GM19351 (cell line): ENCODE results near the gene FZR1.
"Not testable (repeated sequence)": the region's sequence is repeated elsewhere in the genome, so short reads cannot be mapped to it uniquely, and the experiment has no call there.

Source experiments
- ATAC-seq: cut with Tn5 transposase; IDR thresholded peaks from one replicate; pipeline ENCODE4 v1.9.1; 2021; ENCODE audit warnings: mild to moderate bottlenecking, moderate library complexity; ENCODE audit not compliant: unreplicated experiment

The FZR1 gene

DNA sequence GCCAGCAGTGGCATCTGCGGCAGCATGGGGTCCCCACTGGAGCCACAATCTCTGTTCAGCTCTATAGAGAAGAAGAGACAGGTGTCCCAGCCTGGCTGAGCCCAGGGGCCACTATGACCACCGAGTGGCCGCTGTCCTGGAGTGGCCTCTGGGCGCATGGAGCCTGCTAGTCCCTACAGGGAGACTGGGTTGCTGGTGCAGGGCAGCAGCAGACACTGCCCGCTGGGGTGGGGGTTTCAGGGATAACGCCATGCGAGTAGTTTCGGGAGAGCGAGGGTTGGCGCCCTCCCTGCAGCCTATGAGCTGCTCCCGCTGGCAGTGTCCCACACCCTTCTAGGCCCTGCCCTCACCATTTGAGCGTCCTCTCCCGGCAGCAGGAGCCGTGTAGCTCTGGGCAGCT is 22.0 kb downstream of the FZR1 start:
- ATAC-seq: no peak

DNA sequence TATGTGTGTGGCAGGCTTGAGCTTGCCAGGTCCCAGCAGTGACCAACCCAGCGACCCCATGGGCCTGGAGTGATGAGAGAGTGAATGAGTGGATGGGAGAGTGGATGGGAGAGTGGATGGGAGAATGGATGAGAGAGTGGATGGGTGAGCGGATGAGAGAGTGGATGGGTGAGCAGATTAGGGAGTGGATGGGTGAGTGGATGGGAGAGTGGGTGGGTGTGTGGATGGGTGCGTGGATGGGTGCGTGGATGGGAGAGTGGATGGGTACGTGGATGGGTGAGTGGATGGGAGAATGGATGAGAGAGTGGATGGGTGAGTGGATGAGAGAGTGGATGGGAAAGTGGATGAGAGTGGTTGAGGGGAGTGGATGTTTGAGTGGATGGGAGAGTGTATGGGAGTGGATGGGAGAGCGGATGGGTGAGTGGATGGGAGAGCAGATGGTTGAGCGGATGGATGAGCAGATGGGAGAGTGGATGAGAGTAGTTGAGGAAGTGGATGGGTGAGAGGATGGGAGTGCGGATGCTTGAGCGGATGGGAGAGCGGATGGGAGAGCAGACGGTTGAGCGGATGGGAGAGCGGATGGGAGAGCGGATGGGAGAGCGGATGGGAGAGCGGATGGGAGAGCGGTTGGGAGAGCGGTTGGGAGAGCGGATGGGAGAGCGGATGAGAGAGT is 22.6 kb downstream of the FZR1 start:
- ATAC-seq: no peak

DNA sequence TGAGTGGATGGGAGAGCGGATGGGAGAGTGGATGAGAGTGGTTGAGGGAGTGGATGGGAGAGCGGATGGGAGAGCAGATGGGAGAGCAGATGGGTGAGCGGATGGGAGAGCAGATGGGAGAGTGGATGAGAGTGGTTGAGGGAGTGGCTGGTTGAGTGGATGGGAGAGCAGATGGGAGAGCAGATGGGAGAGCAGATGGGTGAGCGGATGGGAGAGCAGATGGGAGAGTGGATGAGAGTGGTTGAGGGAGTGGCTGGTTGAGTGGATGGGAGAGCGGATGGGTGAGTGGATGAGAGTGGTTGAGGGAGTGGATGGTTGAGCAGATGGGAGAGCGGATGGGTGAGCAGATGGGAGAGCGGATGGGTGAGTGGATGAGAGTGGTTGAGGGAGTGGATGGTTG is 23.2 kb downstream of the FZR1 start:
- ATAC-seq: not testable (repeated sequence)

DNA sequence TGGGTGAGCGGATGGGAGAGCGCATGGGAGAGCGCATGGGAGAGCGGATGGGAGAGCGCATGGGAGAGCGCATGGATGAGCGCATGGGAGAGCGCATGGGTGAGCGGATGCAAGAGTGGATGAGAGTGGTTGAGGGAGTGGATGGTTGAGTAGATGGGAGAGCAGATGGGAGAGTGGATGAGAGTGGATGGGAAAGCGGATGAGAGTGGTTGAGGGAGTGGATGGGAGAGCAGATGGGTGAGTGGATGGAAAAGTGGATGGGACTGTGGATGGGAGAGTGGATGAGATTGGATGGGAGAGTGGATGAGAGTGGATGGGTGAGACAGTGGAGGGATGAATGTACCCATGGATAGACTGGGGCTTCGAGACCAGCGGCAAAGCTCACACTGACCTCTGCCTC is 24.3 kb downstream of the FZR1 start:
- no peak for ATAC-seq

DNA sequence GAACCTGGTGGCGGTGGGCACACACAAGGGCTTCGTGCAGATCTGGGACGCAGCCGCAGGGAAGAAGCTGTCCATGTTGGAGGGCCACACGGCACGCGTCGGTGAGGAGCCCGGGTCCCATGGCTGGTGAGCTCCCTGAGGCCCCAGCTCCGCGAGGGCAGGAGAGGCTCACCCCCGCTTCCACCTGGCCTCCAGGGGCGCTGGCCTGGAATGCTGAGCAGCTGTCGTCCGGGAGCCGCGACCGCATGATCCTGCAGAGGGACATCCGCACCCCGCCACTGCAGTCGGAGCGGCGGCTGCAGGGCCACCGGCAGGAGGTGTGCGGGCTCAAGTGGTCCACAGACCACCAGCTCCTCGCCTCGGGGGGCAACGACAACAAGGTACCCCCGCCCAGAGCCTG is 25.6 kb downstream of the FZR1 start:
- no peak for ATAC-seq

DNA sequence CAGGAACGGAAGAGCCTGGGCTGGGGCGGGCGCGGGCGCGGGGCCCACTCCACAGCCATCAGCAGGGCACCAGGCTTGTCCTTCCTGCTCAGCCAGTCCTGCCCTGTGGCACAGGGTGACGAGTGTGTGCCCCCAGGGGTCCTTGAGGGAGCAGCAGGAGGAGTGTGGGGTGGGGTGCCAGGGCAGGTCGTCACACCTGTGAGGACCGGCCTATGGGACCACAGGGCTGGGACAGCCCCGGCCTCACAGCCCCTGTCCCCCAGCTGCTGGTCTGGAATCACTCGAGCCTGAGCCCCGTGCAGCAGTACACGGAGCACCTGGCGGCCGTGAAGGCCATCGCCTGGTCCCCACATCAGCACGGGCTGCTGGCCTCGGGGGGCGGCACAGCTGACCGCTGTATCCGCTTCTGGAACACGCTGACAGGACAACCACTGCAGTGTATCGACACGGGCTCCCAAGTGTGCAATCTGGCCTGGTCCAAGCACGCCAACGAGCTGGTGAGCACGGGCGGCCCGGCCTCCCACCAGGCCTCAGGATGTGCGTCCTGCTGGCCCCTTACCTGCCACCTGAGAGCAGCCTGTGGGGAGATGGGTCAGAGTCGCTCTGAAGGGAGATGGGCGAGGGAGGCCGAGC is 26.2 kb downstream of the FZR1 start:
- no peak for ATAC-seq

DNA sequence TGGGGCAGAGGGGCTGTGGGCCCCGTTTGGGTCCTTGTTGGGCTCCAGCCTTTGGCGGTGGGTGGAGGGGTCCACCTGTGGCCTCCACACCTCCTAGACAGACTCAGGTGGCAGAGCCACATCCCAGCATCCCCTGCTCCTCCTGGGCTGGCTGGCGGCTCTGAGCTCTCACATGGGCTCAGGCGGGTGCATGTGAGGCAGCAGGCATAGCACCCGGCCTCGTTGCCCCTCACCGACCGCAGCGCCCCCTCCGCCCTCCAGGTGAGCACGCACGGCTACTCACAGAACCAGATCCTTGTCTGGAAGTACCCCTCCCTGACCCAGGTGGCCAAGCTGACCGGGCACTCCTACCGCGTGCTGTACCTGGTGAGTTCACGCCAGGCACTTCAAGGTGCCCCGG is 26.9 kb downstream of the FZR1 start:
- ATAC-seq: no peak

DNA sequence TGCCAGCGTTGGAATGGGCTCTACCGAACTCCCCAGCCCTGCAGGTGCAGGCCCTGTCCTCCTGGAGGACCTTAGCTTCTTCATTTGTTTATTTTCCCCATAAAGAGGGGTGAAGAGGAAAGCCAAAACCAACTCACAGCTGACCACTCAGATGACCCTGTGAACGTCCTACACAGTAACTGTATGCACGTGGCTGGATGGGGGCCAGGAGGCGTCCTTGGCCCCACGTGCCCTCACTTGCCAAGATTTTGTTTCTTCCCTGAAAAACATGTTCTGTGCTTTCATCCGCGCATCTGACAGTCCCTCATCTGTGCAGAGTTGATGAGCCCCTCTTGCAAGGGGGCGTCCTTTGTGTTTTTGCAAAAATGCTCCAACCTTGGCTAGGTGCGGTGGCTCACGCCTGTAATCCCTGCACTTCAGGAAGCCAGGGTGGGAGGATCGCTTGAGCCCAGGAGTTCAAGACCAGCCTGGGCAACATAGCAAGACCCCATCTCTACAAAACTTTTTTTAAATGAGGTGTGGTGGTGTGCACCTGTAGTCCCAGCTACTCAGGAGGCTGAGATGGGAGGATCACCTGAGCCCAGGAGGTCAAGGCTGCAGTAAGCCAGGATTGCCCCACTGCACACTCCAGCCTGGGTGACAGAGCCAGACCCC is 27.6 kb downstream of the FZR1 start:
- ATAC-seq: no peak

DNA sequence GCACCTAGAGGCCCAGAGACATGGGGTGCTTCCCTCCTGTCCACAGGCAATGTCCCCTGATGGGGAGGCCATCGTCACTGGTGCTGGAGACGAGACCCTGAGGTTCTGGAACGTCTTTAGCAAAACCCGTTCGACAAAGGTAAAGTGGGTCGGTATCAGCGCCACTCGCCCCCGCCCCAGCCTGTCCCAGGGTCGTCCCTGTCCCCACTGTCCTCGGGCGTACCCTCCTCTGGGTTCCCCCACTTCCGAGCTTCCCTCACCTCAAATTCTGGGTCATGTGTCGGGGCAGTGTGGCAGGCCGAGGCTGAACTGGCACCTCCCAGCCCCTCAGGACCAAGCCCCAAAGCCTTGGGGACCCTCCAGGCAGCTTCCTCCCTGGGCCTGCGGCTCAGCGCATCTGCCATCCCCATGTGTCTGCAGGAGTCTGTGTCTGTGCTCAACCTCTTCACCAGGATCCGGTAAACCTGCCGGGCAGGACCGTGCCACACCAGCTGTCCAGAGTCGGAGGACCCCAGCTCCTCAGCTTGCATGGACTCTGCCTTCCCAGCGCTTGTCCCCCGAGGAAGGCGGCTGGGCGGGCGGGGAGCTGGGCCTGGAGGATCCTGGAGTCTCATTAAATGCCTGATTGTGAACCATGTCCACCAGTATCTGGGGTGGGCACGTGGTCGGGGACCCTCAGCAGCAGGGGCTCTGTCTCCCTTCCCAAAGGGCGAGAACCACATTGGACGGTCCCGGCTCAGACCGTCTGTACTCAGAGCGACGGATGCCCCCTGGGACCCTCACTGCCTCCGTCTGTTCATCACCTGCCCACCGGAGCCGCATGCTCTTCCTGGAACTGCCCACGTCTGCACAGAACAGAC is 28.5 kb downstream of the FZR1 start:
- ATAC-seq: no peak

DNA sequence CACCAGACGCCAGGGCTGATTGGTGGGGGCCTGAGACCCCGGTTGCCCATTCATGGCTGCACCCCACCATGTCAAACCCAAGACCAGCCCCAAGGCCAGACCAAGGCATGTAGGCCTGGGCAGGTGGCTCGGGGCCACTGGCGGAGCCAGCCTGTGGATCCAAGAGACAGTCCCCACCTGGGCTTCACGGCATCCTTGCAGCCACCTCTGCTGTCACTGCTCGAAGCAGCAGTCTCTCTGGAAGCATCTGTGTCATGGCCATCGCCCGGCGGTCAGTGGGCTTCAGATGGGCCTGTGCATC is 29.1 kb downstream of the FZR1 start:
- no peak for ATAC-seq

DNA sequence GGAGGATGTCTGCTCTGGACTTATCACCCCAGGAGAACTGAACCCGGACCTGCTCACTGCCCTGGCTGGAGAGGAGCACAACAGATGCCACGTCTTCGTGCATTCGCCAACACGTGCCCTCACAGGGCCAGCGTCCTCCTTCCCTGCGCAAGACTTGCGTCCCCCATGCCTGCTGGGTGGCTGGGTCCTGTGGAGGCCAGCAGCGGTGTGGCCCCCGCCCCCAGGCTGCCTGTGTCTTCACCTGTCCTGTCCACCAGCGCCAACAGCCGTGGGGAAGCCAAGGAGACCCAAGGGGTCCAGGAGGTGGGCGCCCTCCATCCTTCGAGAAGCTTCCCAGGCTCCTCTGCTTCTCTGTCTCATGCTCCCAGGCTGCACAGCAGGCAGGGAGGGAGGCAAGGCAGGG is 29.5 kb downstream of the FZR1 start:
- ATAC-seq: no peak

DNA sequence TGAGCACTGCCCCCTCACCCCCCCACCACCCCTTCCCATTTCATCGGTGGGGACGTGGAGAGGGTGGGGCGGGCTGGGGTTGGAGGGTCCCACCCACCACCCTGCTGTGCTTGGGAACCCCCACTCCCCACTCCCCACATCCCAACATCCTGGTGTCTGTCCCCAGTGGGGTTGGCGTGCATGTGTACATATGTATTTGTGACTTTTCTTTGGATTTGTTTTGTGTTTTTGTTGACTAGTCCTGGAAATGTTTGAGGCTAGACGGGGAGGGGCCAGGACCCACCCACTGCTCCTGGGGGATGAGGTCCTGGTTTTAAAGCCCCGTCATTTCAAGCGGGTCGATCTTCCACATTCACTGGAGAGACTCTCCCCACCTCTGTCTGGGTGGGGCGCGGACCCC is 29.9 kb downstream of the FZR1 start:
- no peak for ATAC-seq

DNA sequence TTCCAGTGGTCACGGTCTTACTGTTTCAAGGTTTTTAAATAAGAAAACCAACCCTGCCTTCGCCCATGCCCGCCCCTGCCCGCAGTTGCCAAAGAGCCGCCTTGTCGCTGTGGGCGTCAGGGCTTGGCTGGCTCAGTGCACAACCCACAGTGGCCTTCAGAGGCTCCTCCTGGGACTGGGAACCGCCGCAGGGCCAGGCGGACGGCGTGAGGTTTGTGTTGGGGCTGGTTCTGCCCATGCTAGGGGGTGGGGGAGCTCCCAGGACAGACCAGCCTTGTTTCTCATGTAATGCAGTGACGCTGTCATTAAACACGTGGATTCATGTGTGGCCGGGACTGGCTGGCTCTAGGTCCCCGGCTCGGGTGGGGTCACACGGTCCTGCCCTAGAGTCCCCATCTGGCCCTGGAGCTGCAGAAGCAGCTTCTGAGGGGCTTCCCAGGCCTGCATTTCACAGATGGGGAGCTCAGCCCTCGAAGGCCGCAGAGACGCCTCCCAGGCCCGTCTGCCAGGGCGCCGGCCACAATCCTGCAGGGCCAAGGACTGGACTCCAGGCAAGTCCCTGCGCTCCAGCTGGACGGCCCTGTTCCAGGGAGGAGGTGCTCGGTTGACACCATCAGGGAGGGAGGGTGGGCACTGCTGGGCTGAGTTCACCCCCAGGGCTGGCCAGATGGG is 30.5 kb downstream of the FZR1 start:
- no peak for ATAC-seq

DNA sequence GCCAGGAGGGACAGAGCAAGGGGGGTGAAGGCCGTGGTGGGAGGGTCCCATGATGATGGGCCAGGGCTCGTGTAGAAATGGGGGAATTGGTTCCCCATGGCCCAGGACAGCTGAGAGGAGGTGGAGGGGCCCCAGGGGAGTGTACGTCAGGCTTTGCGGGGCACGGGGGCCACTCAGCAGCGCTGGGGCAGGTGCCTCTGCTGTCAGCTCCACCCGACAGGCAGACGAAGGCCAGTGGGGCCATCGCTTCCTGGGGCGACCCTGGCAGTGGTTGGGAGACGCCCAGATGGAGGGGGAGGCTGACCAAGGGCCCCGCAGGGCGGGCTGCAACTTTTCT is 31.0 kb downstream of the FZR1 start:
- ATAC-seq: no peak

DNA sequence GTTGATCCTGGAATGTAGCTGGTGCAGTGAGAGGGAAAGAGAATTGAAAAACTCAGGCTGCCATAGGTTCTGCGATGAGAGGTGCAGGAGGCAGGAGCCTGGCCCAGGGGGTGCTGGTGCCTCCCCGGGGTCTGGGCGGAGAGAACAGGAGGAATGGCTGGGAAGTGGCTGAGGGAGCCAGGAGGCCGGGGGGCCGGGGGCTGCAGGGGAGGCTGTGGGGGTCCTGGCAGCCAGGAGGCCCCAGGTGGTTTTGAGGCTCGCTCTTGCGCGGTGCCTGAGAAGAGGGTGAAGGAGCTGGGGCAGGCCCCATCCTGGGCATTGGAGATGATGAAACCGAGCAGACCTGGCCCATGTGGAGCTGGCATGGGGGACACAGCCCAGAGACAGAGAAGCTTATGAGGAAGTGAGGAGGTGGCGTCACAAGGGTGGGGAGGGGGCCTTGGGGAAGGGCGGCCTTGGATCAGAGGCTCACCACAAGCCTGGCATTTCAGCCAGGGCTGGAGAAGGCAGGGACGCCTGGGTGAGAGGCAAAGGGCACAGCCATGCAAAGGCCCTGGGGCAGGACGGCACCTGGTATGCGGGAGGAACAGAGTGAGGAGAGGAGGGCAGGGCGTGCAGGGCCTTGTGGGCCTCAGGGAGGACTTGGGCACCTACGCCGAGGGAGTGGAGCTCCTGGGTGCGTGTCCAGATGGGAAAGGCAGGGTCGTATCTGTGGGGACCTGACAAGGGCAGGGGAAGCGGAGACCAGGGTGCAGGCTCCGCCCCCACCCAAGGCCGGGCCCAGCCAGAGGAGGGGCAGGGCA is 31.5 kb downstream of the FZR1 start:
- ATAC-seq: no peak

DNA sequence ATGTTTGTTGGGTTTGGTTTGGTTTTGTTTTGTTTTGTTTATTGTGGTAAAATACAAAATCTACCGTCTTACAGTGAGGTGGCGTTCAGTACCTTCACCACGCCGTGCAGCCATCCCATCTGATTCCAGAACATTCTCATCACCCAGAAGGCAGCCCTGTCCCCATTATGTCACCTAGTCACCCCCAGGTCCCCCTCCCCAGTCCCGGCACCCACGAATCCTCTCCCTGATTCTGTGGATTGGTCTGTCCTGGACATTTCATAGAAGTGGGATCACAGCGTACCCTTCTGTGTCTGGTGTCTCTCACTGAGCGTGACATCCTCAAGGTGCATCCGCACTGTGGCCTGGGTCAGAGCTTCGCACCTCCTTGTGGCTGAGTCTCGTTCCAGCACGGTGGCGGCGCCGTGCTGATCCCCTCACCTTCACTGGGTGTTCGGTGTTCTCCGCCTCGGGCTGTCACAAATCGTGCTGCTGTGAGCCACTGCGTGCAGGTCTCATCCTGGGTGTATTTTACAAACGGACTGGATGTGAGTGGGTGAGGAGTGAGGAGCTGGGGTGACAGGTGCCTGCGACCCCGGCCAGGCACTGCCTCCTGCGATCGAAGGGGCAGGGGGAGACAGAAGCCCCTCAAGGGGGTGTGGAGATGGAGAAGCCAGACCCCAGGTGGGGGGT is 32.3 kb downstream of the FZR1 start:
- no peak for ATAC-seq

DNA sequence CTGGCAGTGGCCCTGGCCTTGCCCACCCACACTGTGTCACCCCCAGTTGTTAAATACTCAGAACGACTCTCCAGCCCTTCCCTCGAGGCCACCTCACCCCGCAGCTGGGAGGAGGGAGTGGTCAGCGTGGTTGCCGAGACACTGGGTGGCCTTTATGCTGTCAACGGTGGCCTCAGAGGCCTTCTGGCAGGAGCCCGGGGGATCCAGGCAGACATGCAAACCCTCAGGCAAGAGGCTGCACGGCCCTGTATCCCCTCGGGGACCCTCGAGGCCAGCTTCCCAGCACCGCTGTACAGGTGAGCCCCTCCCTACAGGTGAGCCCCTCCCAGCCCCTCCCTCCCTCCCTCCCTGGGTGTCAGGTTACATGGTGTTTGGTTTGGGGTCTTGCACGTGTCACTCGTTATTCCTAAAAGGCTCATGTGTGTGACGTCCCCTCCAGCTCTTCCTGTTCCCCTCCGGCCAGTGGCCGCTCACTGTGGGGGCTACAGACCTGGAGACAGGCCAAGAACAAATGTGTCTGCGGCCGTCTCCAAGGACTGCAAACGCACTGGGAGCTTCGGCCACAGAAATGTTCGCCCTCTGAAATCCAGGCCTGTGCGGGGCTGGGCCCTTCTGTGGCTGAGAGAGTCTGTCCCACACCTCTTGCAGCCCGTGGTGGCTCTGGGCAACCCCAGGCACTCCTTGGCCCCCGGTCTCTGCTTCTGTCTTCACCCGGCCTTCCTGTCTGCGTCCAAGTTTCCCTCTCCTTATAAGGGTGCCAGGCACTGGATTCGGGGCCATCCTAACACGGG is 33.0 kb downstream of the FZR1 start, which contains the start of gene TEKTIP1:
TSS of gene TEKTIP1 (plus strand) at position 210 of the 791 bp plus-strand sequence. CDS start at position 214, 4 bp downstream.
- ATAC-seq: no peak

DNA sequence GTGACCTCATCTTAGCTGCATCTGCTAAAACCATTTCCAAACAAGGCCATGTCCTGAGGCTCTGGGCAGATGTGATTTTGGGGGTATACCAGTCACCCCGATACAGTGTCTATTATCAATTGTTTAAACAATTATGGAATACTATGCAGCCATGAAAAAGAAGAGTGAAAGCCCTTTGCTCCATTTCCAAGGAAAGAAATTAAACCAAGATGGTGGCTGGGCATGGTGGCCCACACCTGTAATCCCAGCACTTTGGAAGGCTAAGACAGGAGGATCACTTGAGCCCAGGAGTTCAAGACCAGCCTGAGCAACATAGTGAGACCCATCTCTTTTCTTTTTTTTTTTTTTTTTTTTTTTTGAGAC is 33.6 kb downstream of the FZR1 start:
- no peak for ATAC-seq
